GM12878 (cell line): ENCODE measurements around the gene LRRC63. TPM values are rescaled to one million over a fixed set of nuclear protein-coding genes. Genes with fewer than 3 reads are reported as not detected.

Experiments used
- ATAC-seq: fragments of 200-7000 bp; cut with Tn5 transposase; 3 replicates; pipeline ENCODE4 v1.9.1; 2020; ENCODE audit warnings: mild to moderate bottlenecking, moderate library complexity
- BruUV-seq: library from RNA; stranded (reverse); fragments of 400-500 nt; replicated peaks from 2 replicates; lab custom pipeline; 2021; lab: Mats Ljungman, UMichigan
- CTCF ChIA-PET: fragments of 300-600 bp; sonication (Branson Sonifier 250); formaldehyde crosslinking; extraction: SDS; loops from one replicate; lab custom pipeline; 2021; ENCODE audit warnings: inconsistent platforms; lab: Yijun Ruan, JAX
- POLR2A ChIA-PET: fragments of 350-600 bp; formaldehyde crosslinking; extraction: SDS; loops from one replicate; lab custom pipeline; 2021; ENCODE audit warnings: inconsistent platforms; lab: Charles Lee
- RAD21 ChIA-PET: fragments of 300-600 bp; sonication (Branson Sonifier 250); formaldehyde crosslinking; loops from one replicate; lab custom pipeline; 2023; ENCODE audit warnings: antibody characterized with exemption; ENCODE audit not compliant: unreplicated experiment; lab: Charles Lee
- SMC1A ChIA-PET: fragments of 300-600 bp; sonication (Branson Sonifier 250); formaldehyde crosslinking; loops from one replicate; lab custom pipeline; 2023; ENCODE audit not compliant: unreplicated experiment, uncharacterized antibody; lab: Charles Lee
- DNase-seq: peaks from one replicate; pipeline ENCODE4 v3.0.0-alpha.2; 2011; ENCODE audit warnings: low read depth, low spot score
- FAIRE-seq: peaks from 3 replicates; lab custom pipeline; 2011; peaks lifted over from hg19 to GRCh38; lab: Jason Lieb, UNC
- H2AFZ ChIP-seq: 2 replicates; pipeline ENCODE4 v1.6.0; 2011; ENCODE audit warnings: low read depth, low read length, control low read depth; ENCODE audit not compliant: control insufficient read depth
- H3K27ac ChIP-seq: 2 replicates; pipeline ENCODE4 v1.5.1; 2011; ENCODE audit warnings: control low read depth; ENCODE audit not compliant: control insufficient read depth, insufficient read depth
- H3K27me3 ChIP-seq, 2 experiments: replicated peaks in 1 of 2; 2 replicates each; pipeline versions ENCODE4 v1.6.0 to v1.6.1; 2011; ENCODE audit warnings: low read length in 1 of 2; ENCODE audit not compliant: control insufficient read depth in 2 of 2, insufficient read depth in 2 of 2
- H3K36me3 ChIP-seq, 2 experiments: 2 replicates each; pipeline ENCODE4 v1.5.1; 2011; ENCODE audit warnings: low read length in 1 of 2; ENCODE audit not compliant: control insufficient read depth in 2 of 2, insufficient read depth in 2 of 2
- H3K4me1 ChIP-seq: 2 replicates; pipeline ENCODE4 v1.6.1; 2011; ENCODE audit warnings: mild to moderate bottlenecking, low read length, moderate library complexity, mixed read lengths; ENCODE audit not compliant: control insufficient read depth, insufficient read depth
- H3K4me2 ChIP-seq: 2 replicates; pipeline ENCODE4 v1.6.0; 2011; ENCODE audit warnings: control low read depth; ENCODE audit not compliant: control insufficient read depth, insufficient read depth
- H3K4me3 ChIP-seq: fragments of 200-600 bp; sonication (generic); 2 replicates; pipeline ENCODE4 v1.5.1; 2016
- H3K79me2 ChIP-seq: 2 replicates; pipeline ENCODE4 v1.6.0; 2011; ENCODE audit warnings: low read length; ENCODE audit not compliant: control insufficient read depth, insufficient read depth
- H3K9ac ChIP-seq: 2 replicates; pipeline ENCODE4 v1.8.0; 2011; ENCODE audit warnings: low read length, control low read depth, mixed read lengths; ENCODE audit not compliant: control insufficient read depth, insufficient read depth
- H3K9me3 ChIP-seq: replicated peaks from 3 replicates; pipeline ENCODE4 v1.5.1; 2011; ENCODE audit warnings: mild to moderate bottlenecking, low read length; ENCODE audit not compliant: control insufficient read depth, insufficient read depth
- H4K20me1 ChIP-seq: 2 replicates; pipeline ENCODE4 v1.6.0; 2011; ENCODE audit not compliant: control insufficient read depth, insufficient read depth
- BCL3 ChIP-seq: IDR thresholded peaks from 2 replicates; pipeline ENCODE4 v1.6.1; 2011; ENCODE audit warnings: borderline replicate concordance, low read depth, mild to moderate bottlenecking, moderate library complexity, low read length; ENCODE audit not compliant: insufficient read depth, poor library complexity, severe bottlenecking
- CEBPB ChIP-seq, 2 experiments: fragments of 150-350 bp in 1 of 2; IDR thresholded peaks; 2 replicates each; pipeline ENCODE4 v1.6.1; 2012 to 2014; ENCODE audit warnings: low read depth in 2 of 2, low read length in 2 of 2, borderline replicate concordance in 1 of 2, inconsistent platforms in 1 of 2
- CREB1 ChIP-seq: IDR thresholded peaks from 2 replicates; pipeline ENCODE4 v1.6.1; 2012; ENCODE audit warnings: low read depth, mild to moderate bottlenecking, inconsistent platforms
- CREM ChIP-seq: IDR thresholded peaks from 2 replicates; pipeline ENCODE4 v1.6.1; 2014; ENCODE audit warnings: antibody characterized with exemption, low read depth
- E2F4 ChIP-seq: IDR thresholded peaks from 2 replicates; pipeline ENCODE4 v1.6.1; 2012; ENCODE audit warnings: low read depth, low read length, improper control_type of control experiment
- EP300 ChIP-seq, 2 experiments: fragments of 150-350 bp in 1 of 2; IDR thresholded peaks; 2 replicates each; pipeline ENCODE4 v1.6.1; 2011 to 2012; ENCODE audit warnings: low read depth in 2 of 2, low read length in 2 of 2, borderline replicate concordance in 1 of 2, improper control_type of control experiment in 1 of 2, inconsistent platforms in 1 of 2; ENCODE audit not compliant: control insufficient read depth in 1 of 2
- JUND ChIP-seq: IDR thresholded peaks from 2 replicates; pipeline ENCODE4 v1.6.1; 2012; ENCODE audit warnings: low read depth, mild to moderate bottlenecking, low read length, improper control_type of control experiment, moderate library complexity
- POLR2AphosphoS5 ChIP-seq: IDR thresholded peaks from 2 replicates; pipeline ENCODE4 v1.6.1; 2011; ENCODE audit warnings: mild to moderate bottlenecking, low read length, inconsistent platforms
- RB1 ChIP-seq: fragments of 450-650 bp; formaldehyde crosslinking; IDR thresholded peaks from 2 replicates; pipeline ENCODE4 v1.6.1; 2017; ENCODE audit warnings: mild to moderate bottlenecking, borderline replicate concordance
- ZNF217 ChIP-seq: fragments of 450-650 bp; IDR thresholded peaks from 2 replicates; pipeline ENCODE4 v1.6.1; 2017; ENCODE audit warnings: antibody characterized with exemption, mild to moderate bottlenecking
- WGBS: methylation state at CpG from one replicate; pipeline ENCODE4 v1.1.6; 2016; ENCODE audit warnings: low lambda C conversion rate; ENCODE audit not compliant: insufficient replicate concordance, insufficient coverage; ENCODE audit errors: missing lambda C conversion rate; 5-methylcytosine and 5-hydroxymethylcytosine counted together
- in situ Hi-C: fragments of 300-500 bp; cut with MboI; formaldehyde crosslinking; loops from 9 replicates; pipeline ENCODE4 v1.14.3; 2018; ENCODE audit warnings: mixed read lengths
- intact Hi-C: fragments of 100-400 bp; cut with micrococcal nuclease; formaldehyde crosslinking; loops from one replicate; pipeline ENCODE4 v1.14.2; 2022; ENCODE audit not compliant: unreplicated experiment
- polyA plus RNA-seq, 11 experiments: library from polyadenylated mRNA; depleted of rRNA in 4 of 11; unstranded in 6 of 11; stranded (reverse) in 5 of 11; fragments of >200 nt; fragmentation: Nextera tagmentation in 4 of 11; fragmentation: Illumina TruSeq in 1 of 11; extraction: Ambion mirVana in 4 of 11; extraction: Trizol in 1 of 11; gene quantifications; 1 replicate in 1 of 11; 2 replicates in 10 of 11; pipeline versions ENCODE4 v1.2.1 to v1.2.3, GENCODE V29; 2011 to 2016; ENCODE audit warnings: inconsistent platforms in 2 of 11, missing spikeins in 2 of 11, low read depth in 1 of 11
- total RNA-seq, 4 experiments: library from RNA; depleted of rRNA in 3 of 4; stranded (reverse); fragments of >200 nt in 3 of 4; fragmentation: Illumina TruSeq in 1 of 4; extraction: Trizol in 1 of 4; gene quantifications; 2 replicates each; pipeline versions ENCODE4 v1.2.1 to v1.2.3, GENCODE V29; 2013 to 2021

Gene LRRC63
- total and polyA plus RNA-seq, 10 of the 15 experiments (the other 5 are each of a cell fraction or from before 2014, with no cell fraction given) = 0.34 to 0.98 (median 0.76) TPM; not detected in 1

GRCh38 chr13:46295491-46296114 lies 83.9 kb downstream of the LRRC63 start (continued):
- TF ChIP-seq BCL3 = no peak
- TF ChIP-seq JUND = no peak
- TF ChIP-seq CREB1 = no peak
- no peak for TF ChIP-seq RB1
- TF ChIP-seq E2F4 = no peak
- no peak for TF ChIP-seq POLR2AphosphoS5
- TF ChIP-seq, all 136 proteins: peak for 8

- no peaks in the 10 kb centered on the region for H3K9me3 ChIP-seq
- SMC1A ChIA-PET = interaction anchor here (0.8 to 1.8 kb wide), 7 partner anchors 8 to 92 kb away, joined by 3 to 5 read pairs (median 4); no protein-coding TSS in a partner anchor
- peaks cover 22% of the 10 kb centered on the region for H3K4me1 ChIP-seq
- H3K36me3 ChIP-seq = no peaks in the 10 kb centered on the region
- peak overlapping the region; percentile 17; the same call in 1 of the 2 replicates for H3K27ac ChIP-seq
- TF ChIP-seq ZNF217 = no peak
- no peak for TF ChIP-seq CREM
- no peak for TF ChIP-seq CEBPB (IDR thresholded peaks at IDR 0.05; ENCODE audit: borderline replicate concordance in 1 of 2, low read depth in 2 of 2, low read length in 2 of 2)
- TF ChIP-seq EP300 (IDR thresholded peaks at IDR 0.05; ENCODE audit: borderline replicate concordance in 1 of 2, control insufficient read depth in 1 of 2, low read depth in 2 of 2, low read length in 2 of 2) = 0 out of 4 replicates have a peak, but pooled peaks of 1 of the 2 experiments have one; percentile 4
- peak overlapping the region; percentile 31; the same call in 1 of the 2 replicates for H3K4me3 ChIP-seq
- POLR2A ChIA-PET = interaction anchor here (1.3 kb wide), 1 partner anchor 19 kb away, joined by 3 read pairs; no protein-coding TSS in a partner anchor
- 67% methylated on average over 3 of the region's 3 CpGs for WGBS
- intact Hi-C loops = no loop called here
- peak; percentile 75 for ATAC-seq
- no peaks in the 10 kb centered on the region for H3K27me3 ChIP-seq
- H2AFZ ChIP-seq = peak overlapping the region; percentile 83
- H3K9ac ChIP-seq = no peak overlapping the region
- CTCF ChIA-PET = interaction anchor here (0.8 to 3.8 kb wide), 7 partner anchors 13 to 169 kb away, joined by 3 to 12 read pairs (median 4); no protein-coding TSS in a partner anchor
- RAD21 ChIA-PET = interaction anchor here (0.6 to 1.6 kb wide), 2 partner anchors 13 to 25 kb away, joined by 3 to 5 read pairs; no protein-coding TSS in a partner anchor
- in situ Hi-C loops = no loop called here
- no peak for FAIRE-seq
- no TSS peak for BruUV-seq
- H4K20me1 ChIP-seq = no peaks in the 10 kb centered on the region
- H3K79me2 ChIP-seq = no peaks in the 10 kb centered on the region
- DNase-seq = no peak
- peak overlapping the region; percentile 75 for H3K4me2 ChIP-seq
Observed at GRCh38 chr13:46296115-46296822, 84.5 kb downstream of the LRRC63 start.
